CD4-positive, alpha-beta T cell treated with Interleukin-4 for 4 hours (primary cell): ENCODE data around the gene KRTAP2-3.
"Not testable (repeated sequence)": the region's sequence is repeated elsewhere in the genome, so short reads cannot be mapped to it uniquely, and the experiment has no call there.

Source experiments
- DNase-seq: peaks from one replicate; pipeline ENCODE4 v3.0.0-alpha.2; 2020

Gene KRTAP2-3

GRCh38 chr17:41060052-41060604, at the start of gene KRTAP2-3:
Gene KRTAP2-3, minus strand, starts transcription at chr17:41060114. Its CDS starts 64 bp downstream, at chr17:41060050.
- no peak for DNase-seq

- DNase-seq = not testable (repeated sequence)
These were observed 48.9 kb upstream of the KRTAP2-3 start for GRCh38 chr17:41108728-41109386.

DNA sequence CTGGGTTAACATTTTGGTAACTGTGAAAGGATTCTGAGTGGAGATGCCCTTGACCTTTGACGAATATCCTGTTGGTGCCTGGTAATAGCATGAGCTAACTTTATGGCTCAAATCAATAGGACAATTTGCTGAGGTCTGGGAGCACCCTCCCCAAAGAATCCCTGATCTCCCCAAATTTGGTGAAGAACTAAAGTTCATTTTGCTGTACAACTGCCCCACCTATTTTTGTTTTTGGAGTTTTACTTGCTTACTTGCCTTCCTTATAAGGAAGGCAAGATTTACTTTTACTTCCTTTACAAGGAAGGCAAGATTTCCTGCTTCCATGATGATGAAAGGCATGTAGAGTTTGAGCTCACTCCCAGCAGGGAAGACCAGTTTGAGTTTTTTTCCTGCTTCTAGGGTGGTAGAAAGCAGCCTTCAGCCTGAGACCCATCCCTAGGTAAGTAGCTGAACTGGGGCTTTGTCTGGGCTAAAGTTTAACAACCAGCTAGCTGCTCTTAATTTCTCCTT, 48.1 kb upstream of the KRTAP2-3 start:
- DNase-seq = no peak

- not testable (repeated sequence) for DNase-seq
These were observed 45.4 kb upstream of the KRTAP2-3 start, which contains the start of gene KRTAP4-9 for GRCh38 chr17:41105347-41105746. Gene KRTAP4-9, plus strand, starts transcription at chr17:41105389. Its CDS starts 0 bp downstream, at chr17:41105389.

DNA sequence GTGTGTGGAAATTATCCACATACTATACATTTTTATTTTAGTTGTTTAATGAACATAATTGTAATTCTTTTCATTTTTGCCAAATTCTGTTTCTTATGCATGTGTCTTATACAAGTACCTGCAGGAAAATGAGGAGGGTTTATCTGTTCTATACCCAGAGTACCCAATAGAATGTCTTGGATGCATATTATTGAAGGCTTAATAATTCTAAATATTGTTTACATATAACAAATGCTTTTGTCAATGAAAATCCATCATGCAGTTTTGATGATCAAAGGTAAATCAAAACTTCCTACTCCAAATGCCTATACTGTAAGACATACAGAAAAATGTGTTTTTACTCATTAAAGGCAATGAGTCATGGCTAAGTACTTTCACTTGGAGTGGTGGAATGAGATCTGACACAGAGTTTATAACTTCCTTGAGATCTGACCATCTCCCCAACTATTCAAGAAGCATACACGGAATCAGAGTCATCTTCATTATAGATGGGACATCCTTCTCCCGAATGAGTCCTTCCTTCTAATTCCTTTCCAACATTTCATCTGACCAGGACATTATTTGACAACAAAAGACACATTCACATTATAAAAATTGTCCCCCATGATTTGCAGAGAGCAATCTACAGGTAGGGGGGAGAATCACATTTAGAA, 44.6 kb upstream of the KRTAP2-3 start:
- not testable (repeated sequence) for DNase-seq

- DNase-seq = no peak
These were observed 44.0 kb upstream of the KRTAP2-3 start for GRCh38 chr17:41103896-41104295.

DNA sequence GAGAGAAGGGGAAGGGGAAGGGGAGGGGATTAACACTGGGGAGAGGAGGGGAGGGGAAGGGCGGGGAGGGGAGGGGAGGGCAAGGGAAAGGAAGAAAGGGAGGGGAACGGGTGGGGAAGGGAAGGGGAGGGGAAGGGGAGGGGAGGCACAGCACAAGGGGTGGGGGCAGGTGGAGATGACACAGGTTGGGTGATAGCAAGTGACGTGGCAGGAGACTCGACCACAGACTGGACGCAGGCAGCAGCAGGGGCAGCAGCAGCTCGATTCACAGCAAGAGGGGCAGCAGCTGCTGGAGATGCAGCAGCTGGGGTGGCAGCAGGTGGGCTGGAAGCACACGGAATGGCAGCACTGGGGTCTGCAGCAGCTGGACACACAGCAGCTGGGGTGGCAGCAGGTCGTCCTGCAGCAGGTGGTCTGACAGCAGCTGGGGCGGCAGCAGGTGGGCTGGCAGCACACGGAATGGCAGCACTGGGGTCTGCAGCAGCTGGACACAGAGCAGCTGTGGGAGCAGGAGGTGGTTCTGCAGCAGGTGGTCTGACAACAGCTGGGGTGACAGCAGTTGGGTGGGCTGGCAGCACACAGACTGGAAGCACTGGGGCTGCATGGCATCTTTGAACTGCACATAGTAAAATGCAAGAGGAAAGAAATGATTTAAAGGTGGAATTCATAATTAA, 41.8 kb upstream of the KRTAP2-3 start, which contains the start of gene KRTAP4-16:
Gene KRTAP4-16, minus strand, starts transcription at position 624 of the 674 bp plus-strand sequence. Its CDS starts 0 bp downstream, at position 624.
- no peak for DNase-seq

DNA sequence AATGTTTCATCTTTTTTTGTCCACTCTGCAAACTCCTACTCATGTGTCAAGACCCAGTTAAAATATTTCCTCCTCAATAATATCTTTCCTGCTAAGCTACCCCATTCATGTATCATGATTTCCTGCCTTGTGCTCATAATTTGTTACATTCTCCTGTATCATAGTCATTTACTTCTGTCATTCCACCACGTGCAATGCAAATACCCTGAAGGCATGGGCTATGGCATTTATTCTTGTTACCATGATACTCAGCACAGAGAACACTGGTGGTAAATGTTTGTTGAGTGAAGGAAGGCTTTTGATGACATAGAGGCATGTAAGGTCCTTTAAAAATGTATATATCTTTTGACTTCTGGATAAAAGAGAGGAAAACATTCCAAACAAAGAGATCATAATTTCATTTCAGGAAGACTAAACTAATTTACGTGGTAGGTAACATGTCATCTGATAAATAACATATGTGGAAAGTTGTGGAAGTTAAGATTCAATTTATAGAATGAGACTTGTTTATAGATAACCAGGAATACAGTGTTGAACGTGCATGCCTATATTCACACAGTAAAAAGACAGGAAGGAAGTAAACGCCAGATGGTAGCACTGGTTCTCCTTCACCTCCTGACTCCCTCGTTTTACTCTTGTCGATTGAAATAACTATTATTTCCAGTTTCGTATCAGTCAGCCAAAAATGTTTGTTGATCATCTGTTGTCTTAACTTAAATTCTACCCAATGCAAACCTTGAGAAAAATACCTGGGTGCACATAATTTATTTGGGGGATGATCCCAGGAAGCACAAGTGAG, 40.0 kb upstream of the KRTAP2-3 start:
- not testable (repeated sequence) for DNase-seq

DNA sequence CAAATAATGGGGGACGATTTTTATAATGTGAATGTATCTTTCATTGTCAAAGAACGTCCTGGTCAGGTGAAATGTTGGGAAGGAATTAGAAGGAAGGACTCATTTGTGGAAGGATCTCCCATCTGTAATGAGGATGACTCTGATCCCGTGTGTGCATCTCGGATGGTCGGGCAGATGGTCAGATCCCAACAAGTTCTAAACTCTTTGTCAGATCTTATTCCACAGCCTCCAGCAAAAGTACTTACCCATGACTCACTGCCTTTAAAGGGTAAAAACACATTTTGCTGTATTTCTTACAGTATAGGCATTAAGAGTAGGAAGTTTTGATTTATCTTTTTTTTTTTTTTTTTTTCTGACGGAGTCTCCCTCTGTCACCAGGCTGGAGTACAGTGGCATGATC, 38.6 kb upstream of the KRTAP2-3 start:
- no peak for DNase-seq

- no peak for DNase-seq
These were observed 38.1 kb upstream of the KRTAP2-3 start, which contains the start of gene KRTAP4-8 for GRCh38 chr17:41098042-41098441. Gene KRTAP4-8, minus strand, starts transcription at chr17:41098142. Its CDS starts 58 bp downstream, at chr17:41098084.

GRCh38 chr17:41096055-41096454, 36.1 kb upstream of the KRTAP2-3 start:
- DNase-seq = no peak

DNA sequence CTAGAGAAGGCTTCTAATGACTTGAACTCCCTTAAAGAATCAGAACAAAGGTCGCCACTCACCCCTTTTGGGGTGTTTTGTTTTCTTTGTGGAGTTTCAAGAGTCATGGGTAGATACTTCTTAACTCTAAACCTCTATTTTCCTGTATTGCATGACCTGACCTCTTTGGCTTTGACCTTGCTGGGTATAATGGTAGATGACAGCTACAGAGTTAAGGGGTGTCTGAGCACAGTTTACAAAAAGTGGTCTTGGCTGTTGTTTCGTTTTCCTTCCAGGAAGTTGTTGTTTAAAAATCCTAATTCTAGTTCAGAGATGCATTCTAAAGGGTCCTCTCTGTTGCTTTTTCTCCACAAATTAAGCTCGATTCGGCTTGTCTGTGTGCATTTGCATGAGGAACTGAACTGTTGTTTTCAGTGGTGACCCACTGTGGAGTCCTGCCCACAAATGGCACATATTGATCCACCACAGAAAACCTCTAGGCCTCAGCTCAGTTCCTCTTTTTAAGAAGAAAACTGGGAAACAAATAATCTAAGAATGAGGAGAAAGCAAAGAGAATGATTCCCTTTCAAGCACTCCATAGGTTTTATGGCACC, 28.9 kb upstream of the KRTAP2-3 start:
- DNase-seq = not testable (repeated sequence)

DNA sequence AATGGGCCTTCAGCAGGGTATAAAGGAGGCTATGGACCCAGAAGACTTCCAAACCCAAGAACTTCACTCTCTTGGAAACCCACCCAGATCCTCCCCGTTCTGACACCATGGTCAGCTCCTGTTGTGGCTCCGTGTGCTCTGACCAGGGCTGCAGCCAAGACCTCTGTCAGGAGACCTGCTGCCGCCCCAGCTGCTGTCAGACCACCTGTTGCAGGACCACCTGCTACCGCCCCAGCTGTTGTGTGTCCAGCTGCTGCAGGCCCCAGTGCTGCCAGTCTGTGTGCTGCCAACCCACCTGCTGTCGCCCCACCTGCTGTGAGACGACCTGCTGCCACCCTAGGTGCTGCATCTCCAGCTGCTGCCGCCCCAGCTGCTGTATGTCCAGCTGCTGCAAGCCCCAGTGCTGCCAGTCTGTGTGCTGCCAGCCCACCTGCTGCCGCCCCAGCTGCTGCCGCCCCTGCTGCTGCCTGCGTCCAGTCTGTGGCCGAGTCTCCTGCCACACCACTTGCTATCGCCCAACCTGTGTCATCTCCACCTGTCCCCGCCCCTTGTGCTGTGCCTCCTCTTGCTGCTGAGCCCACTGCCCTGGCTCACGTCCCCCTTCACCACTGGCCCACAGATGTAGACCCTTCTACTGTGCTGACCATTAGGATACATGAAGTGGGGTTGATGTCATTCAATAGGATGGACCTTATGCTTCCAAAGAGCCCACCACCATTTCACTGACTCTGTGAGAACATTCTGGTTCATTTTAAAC, 24.4 kb upstream of the KRTAP2-3 start, which contains the start of gene KRTAP4-7:
Gene KRTAP4-7, plus strand, starts transcription at position 51 of the 757 bp plus-strand sequence. Its CDS starts 57 bp downstream, at position 108.
- DNase-seq = not testable (repeated sequence)

DNA sequence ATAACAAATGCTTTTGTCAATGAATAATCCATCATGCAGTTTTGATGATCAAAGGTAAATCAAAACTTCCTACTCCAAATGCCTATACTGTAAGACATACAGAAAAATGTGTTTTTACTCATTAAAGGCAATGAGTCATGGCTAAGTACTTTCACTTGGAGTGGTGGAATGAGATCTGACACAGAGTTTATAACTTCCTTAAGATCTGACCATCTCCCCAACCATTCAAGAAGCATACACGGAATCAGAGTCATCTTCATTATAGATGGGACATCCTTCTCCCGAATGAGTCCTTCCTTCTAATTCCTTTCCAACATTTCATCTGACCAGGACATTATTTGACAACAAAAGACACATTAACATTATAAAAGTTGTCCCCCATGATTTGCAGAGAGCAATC, 23.5 kb upstream of the KRTAP2-3 start:
- DNase-seq = not testable (repeated sequence)

DNA sequence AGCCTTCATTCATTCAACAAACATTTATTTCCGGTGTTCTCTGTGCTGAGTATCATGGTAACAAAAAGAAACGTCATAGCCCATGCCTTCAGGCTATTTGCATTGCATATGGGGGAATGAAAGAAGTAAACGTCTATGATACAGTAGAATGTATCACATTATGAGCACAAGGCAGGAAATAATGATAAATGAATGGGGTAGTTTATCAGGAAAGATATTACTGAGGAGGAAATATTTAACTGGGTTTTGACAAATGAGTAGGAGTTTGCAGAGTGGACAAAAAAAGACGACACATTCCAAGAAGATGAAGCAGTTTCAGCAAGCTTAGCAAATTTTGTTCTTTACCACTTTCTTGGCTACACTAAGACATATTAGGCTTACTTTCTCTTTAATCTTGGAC, 22.7 kb upstream of the KRTAP2-3 start:
- DNase-seq = no peak

DNA sequence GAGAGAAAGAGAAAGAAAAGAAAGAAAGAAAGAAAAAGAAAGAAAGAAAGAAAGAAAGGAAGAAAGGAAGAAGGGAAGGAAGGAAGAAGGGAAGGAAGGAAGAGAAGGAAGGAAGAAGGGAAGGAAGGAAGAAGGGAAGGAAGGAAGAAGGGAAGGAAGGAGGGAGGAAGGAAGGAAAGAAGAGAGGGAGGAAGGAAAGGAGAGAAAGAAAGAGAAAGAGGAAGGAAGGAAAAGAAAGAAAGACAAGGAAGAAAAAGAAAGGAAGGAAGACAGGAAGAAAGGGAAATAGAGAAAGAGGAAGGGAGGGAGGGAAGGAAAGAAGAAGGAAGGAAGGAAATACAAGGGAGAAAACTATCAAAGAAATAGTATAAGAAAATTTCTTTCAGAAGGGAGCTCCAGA, 16.9 kb upstream of the KRTAP2-3 start:
- DNase-seq = no peak

DNA sequence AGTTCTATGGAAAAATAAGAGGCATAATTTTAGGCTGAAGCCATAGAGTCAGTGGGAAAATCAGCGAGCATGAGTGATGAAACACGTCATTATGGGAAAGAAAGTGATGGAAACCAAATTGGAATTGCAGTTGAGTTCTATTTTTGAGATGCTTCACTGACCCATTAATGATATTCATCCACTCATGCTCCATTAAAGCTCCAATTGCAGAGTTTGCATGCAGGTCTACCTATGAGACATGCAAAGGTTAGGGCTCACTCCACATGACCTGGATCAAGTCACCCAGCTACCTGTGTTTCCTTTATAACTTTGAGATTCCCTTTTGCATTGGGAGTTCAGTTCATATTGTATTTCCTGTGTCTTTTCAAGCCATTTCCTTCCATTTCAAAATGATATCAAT, 13.8 kb upstream of the KRTAP2-3 start:
- no peak for DNase-seq

DNA sequence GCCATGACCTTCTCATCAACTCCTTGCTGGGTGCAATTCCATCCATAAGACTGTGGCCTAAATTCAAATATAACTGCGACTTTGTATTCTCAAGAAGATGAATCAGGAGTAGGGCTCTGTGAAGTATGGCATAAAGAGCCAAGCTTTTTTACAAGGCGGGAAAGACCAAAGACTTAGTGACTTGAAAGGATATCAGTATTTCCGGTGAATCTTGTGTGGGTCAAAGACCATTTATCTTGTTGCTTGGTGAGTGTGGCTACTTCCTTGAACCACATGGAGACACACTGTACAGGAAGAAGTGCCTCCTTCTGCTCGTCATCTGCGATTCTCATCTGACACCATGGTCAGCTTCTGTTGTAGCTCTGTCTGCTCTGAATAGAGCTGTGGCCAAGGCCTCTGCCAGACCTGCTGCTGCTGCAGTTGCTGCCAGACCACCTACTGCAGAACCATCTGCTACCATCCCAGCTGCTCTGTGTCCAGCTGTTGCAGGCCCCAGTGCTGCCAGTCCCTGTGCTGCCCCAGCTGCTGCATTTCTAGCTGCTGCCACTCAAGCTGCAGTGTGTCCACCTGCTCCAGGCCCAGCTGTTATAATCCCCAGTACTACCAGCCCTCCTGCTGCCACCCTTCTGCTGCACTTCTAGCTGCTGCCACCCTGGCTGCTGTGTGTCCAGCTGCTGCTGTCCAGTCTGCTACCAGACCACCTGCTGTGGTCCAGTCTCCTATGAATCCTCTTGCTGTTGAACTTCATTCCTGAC, 11.9 kb upstream of the KRTAP2-3 start:
- DNase-seq = no peak

GRCh38 chr17:41069031-41069430, 9.1 kb upstream of the KRTAP2-3 start:
- no peak for DNase-seq

DNA sequence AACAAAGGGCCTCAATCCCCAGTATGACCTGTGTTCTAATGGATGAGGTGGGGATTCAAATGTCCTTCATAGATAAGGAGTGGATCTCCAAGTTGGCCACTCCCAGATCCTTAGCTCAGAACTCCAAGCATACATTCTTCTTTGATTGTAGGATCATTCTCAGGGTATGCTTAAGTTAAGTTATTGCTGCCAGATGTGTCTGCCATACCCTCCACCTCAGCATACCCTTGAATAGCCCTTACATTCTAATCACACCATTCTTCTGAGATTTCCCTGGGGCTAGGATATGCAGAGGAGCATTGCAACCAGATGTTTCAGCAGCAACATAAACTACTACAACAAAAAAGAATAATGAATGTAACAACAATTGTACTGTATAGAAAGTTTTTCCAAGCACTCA, 7.4 kb upstream of the KRTAP2-3 start:
- DNase-seq = no peak
